GM06990 (cell line): ENCODE results near the gene TULP4.

Source experiments
- DNase-seq: peaks from one replicate; pipeline ENCODE4 v3.0.0-alpha.2; 2011; ENCODE audit not compliant: insufficient read length; ENCODE audit errors: extremely low read depth
- H3K27me3 ChIP-seq: replicated peaks from 2 replicates; pipeline ENCODE4 v1.6.0; 2011; ENCODE audit warnings: low read length; ENCODE audit not compliant: control insufficient read depth, insufficient read depth
- H3K36me3 ChIP-seq: 2 replicates; pipeline ENCODE4 v1.5.1; 2011; ENCODE audit warnings: low read length; ENCODE audit not compliant: control insufficient read depth, insufficient read depth
- H3K4me3 ChIP-seq: replicated peaks from 2 replicates; pipeline ENCODE4 v1.5.1; 2011; ENCODE audit warnings: low read depth, mild to moderate bottlenecking, control low read depth, low read length
- CTCF ChIP-seq: IDR thresholded peaks from 2 replicates; pipeline ENCODE4 v1.5.1; 2011; ENCODE audit warnings: low read length, control low read depth, mild to moderate bottlenecking, inconsistent platforms; ENCODE audit not compliant: insufficient read depth, poor library complexity, severe bottlenecking

Gene TULP4

GRCh38 chr6:158459726-158460125, 147.5 kb downstream of the TULP4 start:
- peaks cover 3% of the 10 kb centered on the region for H3K36me3 ChIP-seq
- no peak for DNase-seq
- no peak for TF ChIP-seq CTCF
- H3K27me3 ChIP-seq: no peaks in the 10 kb centered on the region
- no peak overlapping the region for H3K4me3 ChIP-seq

DNA sequence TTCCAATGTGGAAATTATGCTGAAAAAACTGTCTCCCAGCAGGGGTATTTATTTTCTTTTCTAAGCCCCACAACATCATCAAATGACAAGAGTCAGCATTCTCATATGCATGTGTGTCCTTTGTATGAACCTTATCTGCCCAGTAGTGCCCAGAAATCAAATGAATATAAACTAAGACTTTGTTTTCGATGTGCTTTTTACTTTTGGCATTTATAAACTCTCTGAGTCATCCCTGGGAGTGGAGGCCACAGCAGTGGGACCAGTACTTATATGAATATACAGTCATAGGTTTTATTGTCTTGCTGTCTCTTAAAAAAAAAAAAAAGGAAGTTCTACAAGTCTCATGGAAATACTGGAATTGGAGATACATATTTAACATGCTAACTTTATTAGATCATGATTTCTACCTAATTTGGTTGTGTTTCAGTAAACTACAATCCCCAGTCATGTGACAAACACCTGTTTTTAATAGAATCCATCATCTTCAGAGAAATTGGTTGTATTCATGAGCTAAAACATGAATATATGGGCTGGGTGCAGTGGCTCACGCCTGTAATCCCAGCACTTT, 148.4 kb downstream of the TULP4 start:
- H3K27me3 ChIP-seq: no peaks in the 10 kb centered on the region
- no peak overlapping the region for H3K4me3 ChIP-seq
- TF ChIP-seq CTCF: no peak
- DNase-seq: no peak
- peaks cover 5% of the 10 kb centered on the region for H3K36me3 ChIP-seq

DNA sequence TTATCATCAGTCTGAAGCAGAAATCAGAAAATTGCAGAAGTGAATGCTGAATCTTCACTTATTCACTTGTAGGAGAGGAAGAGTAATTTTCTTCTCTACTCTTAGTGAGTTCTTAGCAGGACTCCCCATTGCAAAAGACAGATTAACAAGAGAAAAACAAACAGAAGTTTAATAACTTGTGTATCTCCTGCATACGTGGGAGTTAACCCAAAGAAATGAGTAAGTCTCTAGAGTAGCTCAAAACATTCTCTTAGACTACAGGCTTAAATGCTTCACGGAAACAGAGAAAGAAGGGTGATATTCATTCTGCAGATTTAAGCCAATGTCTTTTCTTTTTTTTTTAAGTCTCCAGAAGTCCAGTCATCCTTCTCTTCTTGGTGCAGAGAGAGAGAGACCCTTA, 149.7 kb downstream of the TULP4 start:
- Histone ChIP-seq H3K27me3 (no peaks in the 10 kb centered on the region), H3K36me3 (peaks cover 10% of the 10 kb centered on the region), H3K4me3 (no peak overlapping the region)
- DNase-seq: no peak
- no peak for TF ChIP-seq CTCF

DNA sequence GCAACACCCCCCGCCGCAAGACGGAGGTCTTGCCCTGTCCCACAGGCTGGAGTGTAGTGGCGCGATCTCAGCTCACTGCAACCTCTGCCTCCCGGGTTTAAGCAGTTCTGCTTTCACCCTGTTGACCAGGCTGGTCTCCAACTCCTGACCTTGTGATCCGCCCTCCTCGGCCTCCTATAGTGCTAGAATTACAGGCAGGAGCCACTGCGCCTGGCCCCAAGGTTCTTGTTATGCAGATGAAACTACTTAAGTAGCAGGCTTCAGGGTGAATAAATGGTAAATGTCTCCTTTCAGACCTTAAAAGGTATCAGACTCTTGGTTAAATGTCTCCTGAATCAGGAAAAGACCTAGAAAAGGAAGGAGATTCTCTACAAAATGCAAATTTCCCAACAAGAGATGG, 152.2 kb downstream of the TULP4 start:
- TF ChIP-seq CTCF: no peak
- no peaks in the 10 kb centered on the region for H3K27me3 ChIP-seq
- peaks cover 8% of the 10 kb centered on the region for H3K36me3 ChIP-seq
- no peak overlapping the region for H3K4me3 ChIP-seq
- no peak for DNase-seq

DNA sequence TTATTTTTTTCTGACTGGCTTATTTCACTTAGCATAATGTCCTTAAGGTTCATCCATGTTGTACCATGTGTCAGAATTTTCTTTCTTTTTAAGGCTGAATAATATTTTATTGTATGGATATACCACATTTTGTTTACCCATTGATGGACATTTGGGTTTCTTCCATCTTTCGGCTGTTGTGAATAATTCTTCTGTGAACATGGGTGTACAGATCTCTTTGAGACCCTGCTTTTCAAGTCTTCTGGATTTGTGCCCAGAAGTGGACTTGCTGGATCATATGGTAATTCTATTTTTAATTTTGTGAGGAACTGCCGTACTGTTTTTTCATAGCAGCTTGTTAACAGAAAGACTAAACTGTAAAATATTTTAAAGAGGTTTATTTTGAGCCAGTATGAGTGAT, 153.0 kb downstream of the TULP4 start:
- Histone ChIP-seq H3K4me3 (no peak overlapping the region), H3K27me3 (no peaks in the 10 kb centered on the region), H3K36me3 (peaks cover 8% of the 10 kb centered on the region)
- DNase-seq: no peak
- no peak for TF ChIP-seq CTCF

GRCh38 chr6:158465747-158466146, 153.5 kb downstream of the TULP4 start:
- no peak for TF ChIP-seq CTCF
- peaks cover 8% of the 10 kb centered on the region for H3K36me3 ChIP-seq

More at GRCh38 chr6:158465747-158466146, 153.5 kb downstream of the TULP4 start:
- no peak for DNase-seq
- H3K27me3 ChIP-seq: no peaks in the 10 kb centered on the region
- H3K4me3 ChIP-seq: no peak overlapping the region
